Epithelial cell of esophagus (primary cell): ENCODE results near the gene EHD2.
A peak's percentile ranks its signal among the peaks of the same experiment; 100 is the strongest.

Experiments
- DNase-seq: peaks from one replicate; pipeline ENCODE4 v3.0.0; 2010; ENCODE audit warnings: low read depth
- H3K4me3 ChIP-seq: 2 replicates; pipeline ENCODE4 v1.5.1; 2011; ENCODE audit warnings: mild to moderate bottlenecking, low read length, control low read depth
- TF ChIP-seq, protein P1 (sequence below): IDR thresholded peaks from 2 replicates; pipeline ENCODE4 v1.5.1; 2011; ENCODE audit warnings: low read depth, mild to moderate bottlenecking, low read length, control low read depth, inconsistent platforms; ENCODE audit not compliant: insufficient read depth; ENCODE audit errors: missing control alignments

Gene EHD2

DNA sequence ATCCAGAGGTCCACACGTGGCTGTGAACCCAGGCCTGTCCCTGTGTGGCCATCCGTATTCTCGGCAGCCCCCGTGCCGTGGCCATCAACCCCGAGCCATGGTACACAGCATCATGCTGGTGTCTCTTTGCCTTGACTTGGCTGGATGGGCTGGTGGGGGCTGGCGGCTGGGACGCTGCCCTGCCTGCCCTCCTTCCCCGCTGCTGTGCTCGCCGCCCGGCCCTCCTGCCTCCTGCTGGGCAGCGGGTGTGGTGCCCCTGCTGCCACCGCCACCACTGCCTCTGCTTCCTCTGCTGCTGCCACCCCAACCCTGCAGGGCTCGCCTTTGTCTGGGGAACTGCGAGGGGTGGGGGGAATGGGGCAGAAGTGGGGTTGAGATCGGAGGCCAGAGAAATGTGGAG lies 19.7 kb upstream of the EHD2 start:
- H3K4me3 ChIP-seq: no peak overlapping the region
- no peak for DNase-seq
- TF ChIP-seq, protein P1, sequence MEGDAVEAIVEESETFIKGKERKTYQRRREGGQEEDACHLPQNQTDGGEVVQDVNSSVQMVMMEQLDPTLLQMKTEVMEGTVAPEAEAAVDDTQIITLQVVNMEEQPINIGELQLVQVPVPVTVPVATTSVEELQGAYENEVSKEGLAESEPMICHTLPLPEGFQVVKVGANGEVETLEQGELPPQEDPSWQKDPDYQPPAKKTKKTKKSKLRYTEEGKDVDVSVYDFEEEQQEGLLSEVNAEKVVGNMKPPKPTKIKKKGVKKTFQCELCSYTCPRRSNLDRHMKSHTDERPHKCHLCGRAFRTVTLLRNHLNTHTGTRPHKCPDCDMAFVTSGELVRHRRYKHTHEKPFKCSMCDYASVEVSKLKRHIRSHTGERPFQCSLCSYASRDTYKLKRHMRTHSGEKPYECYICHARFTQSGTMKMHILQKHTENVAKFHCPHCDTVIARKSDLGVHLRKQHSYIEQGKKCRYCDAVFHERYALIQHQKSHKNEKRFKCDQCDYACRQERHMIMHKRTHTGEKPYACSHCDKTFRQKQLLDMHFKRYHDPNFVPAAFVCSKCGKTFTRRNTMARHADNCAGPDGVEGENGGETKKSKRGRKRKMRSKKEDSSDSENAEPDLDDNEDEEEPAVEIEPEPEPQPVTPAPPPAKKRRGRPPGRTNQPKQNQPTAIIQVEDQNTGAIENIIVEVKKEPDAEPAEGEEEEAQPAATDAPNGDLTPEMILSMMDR: no peak

DNA sequence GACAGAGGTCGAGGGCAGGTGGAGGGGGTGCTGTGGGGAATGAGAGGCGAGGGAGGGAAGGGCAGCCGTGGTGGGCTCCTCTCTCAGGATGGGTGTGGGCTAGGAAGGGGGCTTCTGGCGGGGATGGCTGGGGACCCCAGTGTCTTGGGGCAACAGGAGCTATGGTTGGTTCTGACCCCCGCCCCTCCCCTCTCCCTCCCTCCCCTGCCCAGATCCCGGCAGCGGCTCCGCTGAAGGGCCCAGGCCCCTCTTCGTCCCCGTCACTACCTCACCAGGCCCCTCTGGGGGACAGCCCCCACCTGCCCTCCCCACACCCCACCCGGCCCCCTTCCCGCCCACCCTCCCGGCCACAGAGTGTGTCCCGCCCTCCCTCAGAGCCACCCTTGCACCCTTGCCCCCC lies 19.3 kb upstream of the EHD2 start:
- no peak overlapping the region for H3K4me3 ChIP-seq
- TF ChIP-seq, protein P1: no peak
- DNase-seq: no peak

- H3K4me3 ChIP-seq: no peak overlapping the region
- TF ChIP-seq, protein P1: no peak
- no peak for DNase-seq
Measured at GRCh38 chr19:47694466-47695273, 18.6 kb upstream of the EHD2 start.

DNA sequence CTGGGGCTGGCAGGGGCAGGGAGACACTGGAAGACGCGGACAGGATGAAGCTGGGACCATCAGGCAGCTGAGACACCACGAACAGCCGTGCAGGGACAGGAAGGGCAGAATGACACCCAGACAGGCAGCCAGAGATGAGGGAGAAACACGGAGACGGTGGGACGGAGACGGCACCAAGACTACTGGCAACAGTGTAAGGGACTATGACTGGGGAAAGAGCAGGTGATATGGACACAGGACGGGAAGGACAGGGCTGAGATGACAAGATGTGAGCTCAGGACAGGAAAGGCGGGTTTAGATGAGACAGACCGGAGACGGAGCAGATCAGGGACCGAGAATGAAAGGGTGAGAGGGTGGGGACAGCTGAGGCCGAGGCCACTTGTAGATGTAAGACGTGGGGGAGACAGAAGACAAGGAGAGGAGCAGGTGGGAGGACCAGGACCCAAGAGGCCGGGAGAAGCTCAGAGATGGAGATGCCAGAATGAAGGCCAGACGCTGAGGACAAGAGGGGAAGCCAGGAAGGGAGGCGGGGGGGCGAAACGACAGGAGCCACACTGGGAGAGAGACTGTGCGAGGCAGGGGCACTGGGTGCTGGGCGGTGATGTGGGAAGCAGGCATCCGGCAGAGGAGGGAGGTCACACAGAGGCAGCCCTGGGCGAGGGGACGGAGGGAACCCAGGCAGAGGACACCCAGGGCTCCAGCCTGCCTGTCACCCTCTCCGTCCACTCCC lies 17.5 kb upstream of the EHD2 start:
- no peak for DNase-seq
- no peak overlapping the region for H3K4me3 ChIP-seq
- TF ChIP-seq, protein P1: no peak

DNA sequence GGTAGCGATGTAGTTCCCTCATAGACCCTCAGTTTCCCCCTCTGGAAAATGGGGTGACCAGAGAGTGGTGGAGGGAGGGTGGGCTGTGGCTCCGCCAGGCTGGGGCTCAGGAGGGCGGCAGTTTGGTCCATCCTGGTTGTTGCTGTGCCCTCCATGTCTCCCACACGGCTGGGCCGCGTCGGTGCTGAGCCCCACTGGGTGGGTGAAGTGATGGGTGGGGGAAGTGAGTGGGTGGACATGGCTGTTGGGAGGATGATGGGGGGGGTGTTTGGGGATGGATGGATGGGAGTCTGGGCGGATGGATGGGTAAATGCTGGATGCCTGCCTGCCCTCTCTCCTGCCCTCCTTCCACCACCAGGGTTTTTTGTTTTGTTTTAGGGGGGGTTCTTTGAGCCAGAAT lies 16.6 kb upstream of the EHD2 start:
- TF ChIP-seq, protein P1: no peak
- H3K4me3 ChIP-seq: no peak overlapping the region
- DNase-seq: no peak

DNA sequence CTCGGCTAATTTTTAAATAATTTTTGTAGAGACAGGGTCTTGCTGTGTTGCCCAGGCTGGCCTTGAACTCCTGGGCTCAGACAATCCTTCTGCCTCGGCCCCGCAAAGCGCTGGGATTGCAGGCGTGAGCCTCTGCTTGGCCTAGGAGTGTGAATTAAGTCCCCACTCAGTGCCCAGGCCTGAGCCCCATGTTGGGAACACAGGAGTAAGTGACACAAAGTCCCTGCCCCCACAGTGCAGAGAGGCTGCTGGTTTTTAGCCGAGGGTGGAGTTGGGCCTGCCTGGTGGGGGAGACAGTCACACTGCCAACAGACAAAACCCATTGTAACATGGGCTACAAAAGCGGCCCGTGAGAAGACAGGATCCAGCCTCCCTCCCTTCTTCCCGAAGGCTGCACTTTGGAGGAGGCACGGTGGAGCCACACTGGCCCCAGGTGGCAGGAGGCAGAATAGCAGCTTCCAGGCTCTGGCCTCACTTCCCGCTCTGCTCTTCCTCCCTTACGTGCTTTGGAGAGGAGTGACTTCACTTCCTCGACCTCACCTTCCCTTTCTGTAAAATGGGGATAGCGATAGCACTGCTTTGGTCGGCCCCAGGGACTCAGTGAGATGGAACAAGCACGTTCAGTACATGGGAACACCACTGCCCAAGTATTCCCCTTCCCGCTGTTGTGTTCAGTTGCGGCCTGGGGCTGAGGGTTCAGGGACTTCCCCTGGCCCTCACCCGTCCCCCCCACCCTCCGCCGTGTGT lies 15.2 kb upstream of the EHD2 start:
- TF ChIP-seq, protein P1: peak; percentile 100
- H3K4me3 ChIP-seq: no peak overlapping the region
- DNase-seq: peak; percentile 81
